SK-N-SH treated with all-trans-retinoic acid at 6 μM for 48 hours (cell line): ENCODE measurements around the gene RAB25.

ENCODE experiments used
- ARNTL ChIP-seq: fragments of 450-650 bp; formaldehyde crosslinking; IDR thresholded peaks from 2 replicates; pipeline ENCODE4 v1.5.0; 2020; ENCODE audit warnings: low read depth, mild to moderate bottlenecking, moderate library complexity, borderline replicate concordance
- ESRRG ChIP-seq: fragments of 250-450 bp; sonication (Bioruptor Pico); IDR thresholded peaks from 2 replicates; pipeline ENCODE4 v1.6.1; 2021; ENCODE audit warnings: mild to moderate bottlenecking
- ISL1 ChIP-seq: fragments of 250-450 bp; sonication (Bioruptor Pico); IDR thresholded peaks from 2 replicates; pipeline ENCODE4 v2.1.2; 2022; ENCODE audit warnings: mild to moderate bottlenecking, moderate library complexity
- PATZ1 ChIP-seq: fragments of 250-450 bp; sonication (Bioruptor Pico); IDR thresholded peaks from 2 replicates; pipeline ENCODE4 v1.8.0; 2020; ENCODE audit warnings: mild to moderate bottlenecking, moderate library complexity, borderline replicate concordance
- TCF4 ChIP-seq: fragments of 250-450 bp; sonication (Bioruptor Pico); IDR thresholded peaks from 2 replicates; pipeline ENCODE4 v1.8.0; 2021; ENCODE audit warnings: mild to moderate bottlenecking, moderate library complexity, borderline replicate concordance
- TOX ChIP-seq: fragments of 250-450 bp; sonication (Bioruptor Pico); IDR thresholded peaks from 2 replicates; pipeline ENCODE4 v1.8.0; 2021; ENCODE audit warnings: mild to moderate bottlenecking, moderate library complexity, borderline replicate concordance
- ZFP30 ChIP-seq: fragments of 450-650 bp; formaldehyde crosslinking; IDR thresholded peaks from 2 replicates; pipeline ENCODE4 v1.5.0; 2022; ENCODE audit warnings: mild to moderate bottlenecking, moderate library complexity
- ZNF565 ChIP-seq: fragments of 450-650 bp; formaldehyde crosslinking; conservative IDR thresholded peaks from 2 replicates; pipeline ENCODE4 v1.5.0; 2020; ENCODE audit warnings: low read depth, mild to moderate bottlenecking, moderate library complexity
- ZNF8 ChIP-seq: fragments of 450-650 bp; formaldehyde crosslinking; IDR thresholded peaks from 2 replicates; pipeline ENCODE4 v1.5.0; 2020; ENCODE audit warnings: mild to moderate bottlenecking, moderate library complexity

GRCh38 chr1:156111355-156111962 is 50.5 kb downstream of the RAB25 start:
- TF ChIP-seq PATZ1 (CRISPR knock-in tag) = no peak
- no peak for TF ChIP-seq ZNF565 (CRISPR knock-in tag)
- no peak for TF ChIP-seq ESRRG (CRISPR knock-in tag)
- no peak for TF ChIP-seq ZFP30 (CRISPR knock-in tag)
- TF ChIP-seq TCF4 (CRISPR knock-in tag) = no peak
- TF ChIP-seq ZNF8 (CRISPR knock-in tag) = no peak
- no peak for TF ChIP-seq ARNTL
- TF ChIP-seq ISL1 (CRISPR knock-in tag) = no peak
- TF ChIP-seq TOX (CRISPR knock-in tag) = no peak
